Measurements from ENCODE around the gene ELL.
A peak's percentile ranks its signal among the peaks of the same experiment; 100 is the strongest.

- TF ChIP-seq POLR2A (IDR thresholded peaks at IDR 0.05) (no peak), CTCF (IDR thresholded peaks at IDR 0.05) (peak in 1 of 6 experiments; percentile 7)
These were observed 122.9 kb downstream of the ELL start for GRCh38 chr19:18399008-18399407.

All from esophagus squamous epithelium (tissue), 4 donors.